Measurements from ENCODE around the gene C14orf180. TPM values are rescaled to one million over a fixed set of nuclear protein-coding genes. Genes with fewer than 3 reads are reported as not detected.

Gene C14orf180
- total and polyA plus RNA-seq, 10 of the 15 experiments (the other 5 are each of a cell fraction or from before 2014, with no cell fraction given), result not detected

- TF ChIP-seq NKRF (conservative IDR thresholded peaks at IDR 0.05) (no peak), YBX1 (IDR thresholded peaks at IDR 0.05) (no peak)
Measured at GRCh38 chr14:104599446-104599845, 19.9 kb downstream of the C14orf180 start (continued).

DNA sequence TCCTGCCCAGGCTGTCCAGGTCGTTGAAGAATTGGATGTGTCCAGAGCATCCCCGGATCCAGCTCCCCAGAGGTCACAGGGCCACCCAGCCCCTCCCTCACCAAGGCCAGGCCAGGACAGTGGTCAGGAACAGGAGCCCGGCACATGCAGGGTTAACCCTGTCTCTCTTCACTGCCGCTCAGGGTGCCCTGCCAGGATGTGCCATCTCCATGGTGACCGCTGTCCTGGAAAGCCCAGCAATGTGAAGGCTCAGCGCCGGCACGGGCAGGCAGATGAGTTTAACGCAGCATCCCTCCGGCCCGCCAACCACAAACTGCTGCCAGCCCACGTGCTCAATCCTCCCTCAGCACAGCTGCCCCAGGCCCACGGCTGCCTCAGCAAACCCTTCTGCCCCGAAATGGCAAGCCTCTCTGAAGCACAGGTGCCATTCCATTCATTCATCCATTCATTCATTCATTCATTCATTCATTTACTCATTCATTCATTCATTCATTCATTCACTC lies 20.6 kb downstream of the C14orf180 start:
- FAIRE-seq (no peak), ATAC-seq (no peak), DNase-seq (ENCODE audit: low read depth, low spot score) (no peak)
- no peak for TF ChIP-seq BHLHE40 (IDR thresholded peaks at IDR 0.05; ENCODE audit: borderline replicate concordance in 1 of 2, low read depth in 2 of 2, low read length in 1 of 2)
- TF ChIP-seq PKNOX1 (IDR thresholded peaks at IDR 0.05), result no peak
- TF ChIP-seq, protein P1, sequence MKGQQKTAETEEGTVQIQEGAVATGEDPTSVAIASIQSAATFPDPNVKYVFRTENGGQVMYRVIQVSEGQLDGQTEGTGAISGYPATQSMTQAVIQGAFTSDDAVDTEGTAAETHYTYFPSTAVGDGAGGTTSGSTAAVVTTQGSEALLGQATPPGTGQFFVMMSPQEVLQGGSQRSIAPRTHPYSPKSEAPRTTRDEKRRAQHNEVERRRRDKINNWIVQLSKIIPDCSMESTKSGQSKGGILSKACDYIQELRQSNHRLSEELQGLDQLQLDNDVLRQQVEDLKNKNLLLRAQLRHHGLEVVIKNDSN (IDR thresholded peaks at IDR 0.05; ENCODE audit: borderline replicate concordance, extremely low read length, insufficient read depth, low read depth, low read length), result peak; percentile 20
- TF ChIP-seq ZNF24 (IDR thresholded peaks at IDR 0.05), result peak; percentile 96
- TF ChIP-seq, protein P2, sequence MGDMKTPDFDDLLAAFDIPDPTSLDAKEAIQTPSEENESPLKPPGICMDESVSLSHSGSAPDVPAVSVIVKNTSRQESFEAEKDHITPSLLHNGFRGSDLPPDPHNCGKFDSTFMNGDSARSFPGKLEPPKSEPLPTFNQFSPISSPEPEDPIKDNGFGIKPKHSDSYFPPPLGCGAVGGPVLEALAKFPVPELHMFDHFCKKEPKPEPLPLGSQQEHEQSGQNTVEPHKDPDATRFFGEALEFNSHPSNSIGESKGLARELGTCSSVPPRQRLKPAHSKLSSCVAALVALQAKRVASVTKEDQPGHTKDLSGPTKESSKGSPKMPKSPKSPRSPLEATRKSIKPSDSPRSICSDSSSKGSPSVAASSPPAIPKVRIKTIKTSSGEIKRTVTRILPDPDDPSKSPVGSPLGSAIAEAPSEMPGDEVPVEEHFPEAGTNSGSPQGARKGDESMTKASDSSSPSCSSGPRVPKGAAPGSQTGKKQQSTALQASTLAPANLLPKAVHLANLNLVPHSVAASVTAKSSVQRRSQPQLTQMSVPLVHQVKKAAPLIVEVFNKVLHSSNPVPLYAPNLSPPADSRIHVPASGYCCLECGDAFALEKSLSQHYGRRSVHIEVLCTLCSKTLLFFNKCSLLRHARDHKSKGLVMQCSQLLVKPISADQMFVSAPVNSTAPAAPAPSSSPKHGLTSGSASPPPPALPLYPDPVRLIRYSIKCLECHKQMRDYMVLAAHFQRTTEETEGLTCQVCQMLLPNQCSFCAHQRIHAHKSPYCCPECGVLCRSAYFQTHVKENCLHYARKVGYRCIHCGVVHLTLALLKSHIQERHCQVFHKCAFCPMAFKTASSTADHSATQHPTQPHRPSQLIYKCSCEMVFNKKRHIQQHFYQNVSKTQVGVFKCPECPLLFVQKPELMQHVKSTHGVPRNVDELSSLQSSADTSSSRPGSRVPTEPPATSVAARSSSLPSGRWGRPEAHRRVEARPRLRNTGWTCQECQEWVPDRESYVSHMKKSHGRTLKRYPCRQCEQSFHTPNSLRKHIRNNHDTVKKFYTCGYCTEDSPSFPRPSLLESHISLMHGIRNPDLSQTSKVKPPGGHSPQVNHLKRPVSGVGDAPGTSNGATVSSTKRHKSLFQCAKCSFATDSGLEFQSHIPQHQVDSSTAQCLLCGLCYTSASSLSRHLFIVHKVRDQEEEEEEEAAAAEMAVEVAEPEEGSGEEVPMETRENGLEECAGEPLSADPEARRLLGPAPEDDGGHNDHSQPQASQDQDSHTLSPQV (IDR thresholded peaks at IDR 0.05), result no peak
- Histone ChIP-seq H3K36me3 (ENCODE audit: control insufficient read depth in 2 of 2, insufficient read depth in 2 of 2, low read length in 1 of 2) (no peaks in the 10 kb centered on the region), H3K27me3 (replicated peaks in 1 of 2; ENCODE audit: control insufficient read depth in 2 of 2, insufficient read depth in 2 of 2, low read length in 1 of 2) (no peaks in the 10 kb centered on the region; a peak in 1 of 4 replicates), H3K79me2 (ENCODE audit: control insufficient read depth, insufficient read depth, low read length) (no peaks in the 10 kb centered on the region), H3K9me3 (replicated peaks; ENCODE audit: control insufficient read depth, insufficient read depth, low read length) (no peaks in the 10 kb centered on the region), H3K27ac (ENCODE audit: control insufficient read depth, insufficient read depth) (no peak overlapping the region), H3K4me2 (ENCODE audit: control insufficient read depth, insufficient read depth) (no peak overlapping the region), H4K20me1 (ENCODE audit: control insufficient read depth, insufficient read depth) (no peaks in the 10 kb centered on the region), H2AFZ (ENCODE audit: control insufficient read depth, low read depth, low read length) (no peak overlapping the region), H3K4me3 (no peak overlapping the region), H3K4me1 (ENCODE audit: control insufficient read depth, insufficient read depth, low read length) (no peaks in the 10 kb centered on the region), H3K9ac (ENCODE audit: control insufficient read depth, insufficient read depth, low read length) (no peak overlapping the region)
- ChIA-PET SMC1A (ENCODE audit: uncharacterized antibody, unreplicated experiment) (no interaction called here), RAD21 (ENCODE audit: unreplicated experiment) (no interaction called here), CTCF (no interaction called here), POLR2A (no interaction called here)
- whole genome bisulfite sequencing (ENCODE audit: insufficient coverage, insufficient replicate concordance, low lambda C conversion rate, missing lambda C conversion rate), result 16% methylated on average over 14 of the region's 14 CpGs
- no TSS peak for BruUV-seq (replicated peaks)
- in situ Hi-C loops (cut with MboI) (no loop called here), intact Hi-C loops (cut with micrococcal nuclease; ENCODE audit: unreplicated experiment) (no loop called here)

All from GM12878 (cell line).